PC-9 (cell line): ENCODE results near the gene DCAF17.

Experiments used
- EZH2 ChIP-seq: fragments of 200-600 bp; sonication (generic); IDR thresholded peaks from 2 replicates; pipeline ENCODE4 v1.8.0; 2017; ENCODE audit warnings: antibody characterized with exemption, low read depth
- TF ChIP-seq, protein P1 (sequence below): fragments of 200-600 bp; sonication (generic); conservative IDR thresholded peaks from 2 replicates; pipeline ENCODE4 v1.6.1; 2017; ENCODE audit warnings: mixed run types, antibody characterized with exemption, mild to moderate bottlenecking, moderate library complexity

DNA sequence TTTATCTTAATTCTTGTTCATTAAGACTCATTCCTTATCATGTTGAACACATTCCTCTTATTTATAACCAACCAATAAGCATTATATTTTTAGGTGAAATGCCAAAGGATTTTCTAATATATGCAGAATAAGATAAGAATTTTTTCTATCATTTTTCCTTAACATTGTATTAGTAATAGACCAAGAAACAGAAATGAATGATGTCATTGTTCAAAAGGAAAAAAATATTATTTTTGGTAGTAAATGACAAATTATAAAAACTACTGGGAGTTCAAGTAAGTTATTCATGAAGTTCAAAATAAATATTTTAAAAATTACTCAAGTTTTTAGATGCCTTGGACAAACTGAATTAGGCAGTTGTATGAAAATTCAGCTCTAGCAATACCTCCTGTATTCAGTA, 25.5 kb downstream of the DCAF17 start:
- TF ChIP-seq, protein P1, sequence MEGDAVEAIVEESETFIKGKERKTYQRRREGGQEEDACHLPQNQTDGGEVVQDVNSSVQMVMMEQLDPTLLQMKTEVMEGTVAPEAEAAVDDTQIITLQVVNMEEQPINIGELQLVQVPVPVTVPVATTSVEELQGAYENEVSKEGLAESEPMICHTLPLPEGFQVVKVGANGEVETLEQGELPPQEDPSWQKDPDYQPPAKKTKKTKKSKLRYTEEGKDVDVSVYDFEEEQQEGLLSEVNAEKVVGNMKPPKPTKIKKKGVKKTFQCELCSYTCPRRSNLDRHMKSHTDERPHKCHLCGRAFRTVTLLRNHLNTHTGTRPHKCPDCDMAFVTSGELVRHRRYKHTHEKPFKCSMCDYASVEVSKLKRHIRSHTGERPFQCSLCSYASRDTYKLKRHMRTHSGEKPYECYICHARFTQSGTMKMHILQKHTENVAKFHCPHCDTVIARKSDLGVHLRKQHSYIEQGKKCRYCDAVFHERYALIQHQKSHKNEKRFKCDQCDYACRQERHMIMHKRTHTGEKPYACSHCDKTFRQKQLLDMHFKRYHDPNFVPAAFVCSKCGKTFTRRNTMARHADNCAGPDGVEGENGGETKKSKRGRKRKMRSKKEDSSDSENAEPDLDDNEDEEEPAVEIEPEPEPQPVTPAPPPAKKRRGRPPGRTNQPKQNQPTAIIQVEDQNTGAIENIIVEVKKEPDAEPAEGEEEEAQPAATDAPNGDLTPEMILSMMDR: no peak
- no peak for TF ChIP-seq EZH2
